ENCODE data around the gene FAM124A. TPM values are rescaled to one million over a fixed set of nuclear protein-coding genes. Genes with fewer than 3 reads are reported as not detected.

Gene FAM124A, protein sequence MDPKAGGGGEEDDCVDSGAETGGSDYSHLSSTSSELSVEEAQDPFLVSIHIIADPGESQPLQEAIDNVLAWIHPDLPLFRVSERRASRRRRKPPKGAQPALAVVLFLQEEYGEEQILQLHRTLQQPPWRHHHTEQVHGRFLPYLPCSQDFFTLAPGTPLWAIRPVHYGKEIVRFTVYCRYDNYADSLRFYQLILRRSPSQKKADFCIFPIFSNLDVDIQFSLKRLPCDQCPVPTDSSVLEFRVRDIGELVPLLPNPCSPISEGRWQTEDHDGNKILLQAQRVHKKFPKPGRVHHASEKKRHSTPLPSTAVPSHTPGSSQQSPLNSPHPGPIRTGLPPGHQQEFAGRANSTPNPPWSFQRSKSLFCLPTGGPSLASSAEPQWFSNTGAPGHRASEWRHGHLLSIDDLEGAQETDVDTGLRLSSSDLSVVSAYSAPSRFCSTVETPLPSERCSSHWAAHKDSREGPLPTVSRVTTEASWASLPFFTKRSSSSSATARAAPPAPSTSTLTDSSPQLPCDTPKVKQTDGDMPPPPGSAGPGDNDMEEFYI
- 3.5 TPM for total RNA-seq
- 7.7 TPM for polyA plus RNA-seq (ENCODE audit: insufficient read depth, low read depth, low replicate concordance)
- long read RNA-seq, donor 1, partial matches to known transcripts = 0 of 1 reads
- long read RNA-seq, donor 1, other reads (novel, unspliced or antisense) = 0 of 1 reads
- long read RNA-seq, donor 2, full-length matches to known transcripts = 3 of 3 reads
- long read RNA-seq, donor 2, partial matches to known transcripts = 0 of 3 reads
- long read RNA-seq, donor 2, other reads (novel, unspliced or antisense) = 0 of 3 reads
- long read RNA-seq, donor 3, partial matches to known transcripts = 0 of 1 reads
- long read RNA-seq, donor 3, other reads (novel, unspliced or antisense) = 0 of 1 reads
- long read RNA-seq, donor 4, full-length matches to known transcripts = 2 of 2 reads
- long read RNA-seq, donor 4, partial matches to known transcripts = 0 of 2 reads
- long read RNA-seq, donor 4, other reads (novel, unspliced or antisense) = 0 of 2 reads
- long read RNA-seq, donor 5 = 0 reads
- long read RNA-seq, donor 6, partial matches to known transcripts = 0 of 1 reads
- long read RNA-seq, donor 6, other reads (novel, unspliced or antisense) = 0 of 1 reads
- long read RNA-seq, donor 7, partial matches to known transcripts = 1 of 4 reads
- long read RNA-seq, donor 7, other reads (novel, unspliced or antisense) = 2 of 4 reads
- long read RNA-seq, donor 8, full-length matches to known transcripts = 1 of 1 reads
- long read RNA-seq, donor 8, partial matches to known transcripts = 0 of 1 reads
- long read RNA-seq, donor 8, other reads (novel, unspliced or antisense) = 0 of 1 reads
- long read RNA-seq, donor 9 = 0 reads
- long read RNA-seq, donor 10, full-length matches to known transcripts = 5 of 5 reads
- long read RNA-seq, donor 10, partial matches to known transcripts = 0 of 5 reads
- long read RNA-seq, donor 10, other reads (novel, unspliced or antisense) = 0 of 5 reads

DNA sequence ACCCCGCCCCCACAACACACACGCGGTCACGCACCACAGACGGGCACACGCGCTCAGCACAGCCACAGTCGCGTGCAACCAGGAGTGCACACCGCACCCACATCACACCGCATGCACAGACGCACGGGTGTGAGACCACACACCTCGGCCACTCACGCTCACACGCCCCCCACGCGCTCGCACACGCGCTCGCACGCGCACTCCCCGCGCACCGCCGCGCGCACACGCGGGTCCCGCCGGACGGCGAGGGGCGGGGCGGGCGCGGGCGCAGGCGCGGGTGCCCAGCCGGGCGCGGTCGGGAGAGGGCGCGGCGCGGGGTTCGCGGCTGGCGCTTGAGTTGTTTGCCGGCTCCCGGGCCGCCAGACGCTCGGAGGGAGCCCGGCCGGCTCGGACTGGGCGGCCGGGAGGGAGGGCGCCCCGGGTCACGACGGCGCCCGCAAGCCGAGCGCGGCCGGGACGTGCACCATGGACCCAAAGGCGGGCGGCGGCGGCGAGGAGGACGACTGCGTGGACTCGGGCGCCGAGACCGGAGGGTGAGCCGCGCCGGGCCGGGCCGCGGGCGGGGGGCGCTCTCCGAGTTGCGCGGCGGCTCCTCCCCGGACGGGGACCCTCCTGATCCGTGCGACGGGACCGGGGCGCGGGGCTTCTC is at the start of gene FAM124A:
TSS of gene FAM124A (plus strand) at position 362 of the 649 bp plus-strand sequence. CDS start at position 466, 104 bp downstream.
- FAIRE-seq (no peak), DNase-seq (peak; percentile 65 to 79 (median 74))
- H3K9me3 ChIP-seq (ENCODE audit: control insufficient read depth in 2 of 3, insufficient read depth in 1 of 3, low read length in 3 of 3) = no peaks in the 10 kb centered on the region
- TF ChIP-seq, protein P1, sequence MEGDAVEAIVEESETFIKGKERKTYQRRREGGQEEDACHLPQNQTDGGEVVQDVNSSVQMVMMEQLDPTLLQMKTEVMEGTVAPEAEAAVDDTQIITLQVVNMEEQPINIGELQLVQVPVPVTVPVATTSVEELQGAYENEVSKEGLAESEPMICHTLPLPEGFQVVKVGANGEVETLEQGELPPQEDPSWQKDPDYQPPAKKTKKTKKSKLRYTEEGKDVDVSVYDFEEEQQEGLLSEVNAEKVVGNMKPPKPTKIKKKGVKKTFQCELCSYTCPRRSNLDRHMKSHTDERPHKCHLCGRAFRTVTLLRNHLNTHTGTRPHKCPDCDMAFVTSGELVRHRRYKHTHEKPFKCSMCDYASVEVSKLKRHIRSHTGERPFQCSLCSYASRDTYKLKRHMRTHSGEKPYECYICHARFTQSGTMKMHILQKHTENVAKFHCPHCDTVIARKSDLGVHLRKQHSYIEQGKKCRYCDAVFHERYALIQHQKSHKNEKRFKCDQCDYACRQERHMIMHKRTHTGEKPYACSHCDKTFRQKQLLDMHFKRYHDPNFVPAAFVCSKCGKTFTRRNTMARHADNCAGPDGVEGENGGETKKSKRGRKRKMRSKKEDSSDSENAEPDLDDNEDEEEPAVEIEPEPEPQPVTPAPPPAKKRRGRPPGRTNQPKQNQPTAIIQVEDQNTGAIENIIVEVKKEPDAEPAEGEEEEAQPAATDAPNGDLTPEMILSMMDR (IDR thresholded peaks at IDR 0.05; ENCODE audit: borderline replicate concordance, extremely low read depth, insufficient read depth) = no peak
- no peaks in the 10 kb centered on the region for H3K36me3 ChIP-seq (ENCODE audit: control insufficient read depth in 2 of 3, insufficient read depth in 3 of 3, low read length in 3 of 3)
- peaks cover 2% of the 10 kb centered on the region for H3K27me3 ChIP-seq (ENCODE audit: control insufficient read depth, insufficient read depth, low read length)
- peaks cover 0 to 4% (median 3%) of the 10 kb centered on the region in 3 donors for H3K4me1 ChIP-seq (ENCODE audit: control insufficient read depth in 2 of 3, insufficient read depth in 2 of 3, low read depth in 1 of 3, low read length in 3 of 3)
- H3K4me3 ChIP-seq (ENCODE audit: low read length in 3 of 3) = peak within 1 kb of the TSS; percentile 79 to 81 (median 81)
- H3K9ac ChIP-seq (ENCODE audit: low read length in 3 of 3) = peak within 1 kb of the TSS; percentile 53 to 71 (median 64)
- peak within 1 kb of the TSS in 1 of 2 donors; percentile 7 for H3K27ac ChIP-seq (ENCODE audit: low read depth in 2 of 2, low read length in 2 of 2)
- intact Hi-C loops (cut with DNase I) = no loop called here

DNA sequence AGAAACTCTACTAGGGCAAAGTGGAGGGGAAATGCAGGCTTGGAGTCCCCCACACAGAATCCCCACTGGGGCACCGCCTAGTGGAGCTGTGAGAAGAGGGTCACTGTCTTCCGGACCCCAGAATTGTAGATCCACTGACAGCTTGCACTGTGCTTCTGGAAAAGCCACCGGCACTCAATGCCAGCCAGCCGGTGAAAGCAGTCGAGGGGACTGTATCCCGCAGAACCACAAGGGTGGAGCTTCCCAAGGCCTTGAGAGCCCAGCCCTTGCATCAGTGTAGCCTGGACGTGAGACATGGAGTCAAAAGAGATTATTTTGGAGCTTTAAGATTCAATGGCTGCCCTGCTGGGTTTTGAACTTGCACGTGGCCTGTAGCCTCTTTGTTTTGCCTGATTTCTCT is 47.2 kb upstream of the FAM124A start:
- Histone ChIP-seq H3K9ac (ENCODE audit: low read length in 3 of 3) (no peak overlapping the region), H3K36me3 (ENCODE audit: control insufficient read depth in 2 of 3, insufficient read depth in 3 of 3, low read length in 3 of 3) (no peaks in the 10 kb centered on the region), H3K4me3 (ENCODE audit: low read length in 3 of 3) (no peak overlapping the region), H3K27me3 (ENCODE audit: control insufficient read depth, insufficient read depth, low read length) (no peaks in the 10 kb centered on the region), H3K4me1 (ENCODE audit: control insufficient read depth in 2 of 3, insufficient read depth in 2 of 3, low read depth in 1 of 3, low read length in 3 of 3) (no peaks in the 10 kb centered on the region), H3K9me3 (ENCODE audit: control insufficient read depth in 2 of 3, insufficient read depth in 1 of 3, low read length in 3 of 3) (no peaks in the 10 kb centered on the region), H3K27ac (ENCODE audit: low read depth in 2 of 2, low read length in 2 of 2) (peak overlapping the region in 1 of 2 donors; percentile 29)
- DNase-seq (no peak), FAIRE-seq (no peak)
- intact Hi-C loops (cut with DNase I) = no loop called here
- TF ChIP-seq, protein P1 (IDR thresholded peaks at IDR 0.05; ENCODE audit: borderline replicate concordance, extremely low read depth, insufficient read depth) = no peak

DNA sequence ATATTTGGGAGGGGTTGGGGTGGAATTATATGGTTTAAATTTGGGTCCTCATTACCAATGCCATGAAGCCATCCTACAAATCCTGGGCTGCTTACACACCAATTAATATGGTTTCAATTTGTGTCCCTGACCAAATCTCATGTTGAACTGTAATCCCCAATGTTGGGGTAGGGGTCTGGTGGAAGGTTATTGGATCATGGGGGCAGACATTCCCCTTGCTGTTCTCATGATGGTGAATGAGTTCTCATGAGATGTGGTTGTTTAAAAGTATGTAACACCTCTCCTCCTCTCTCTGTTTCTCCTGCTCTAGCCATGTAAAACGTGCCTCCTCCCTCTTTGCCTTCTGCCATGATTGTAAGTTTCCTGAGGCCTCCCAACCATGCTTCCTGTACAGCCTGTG is 46.6 kb upstream of the FAM124A start:
- Histone ChIP-seq H3K27me3 (ENCODE audit: control insufficient read depth, insufficient read depth, low read length) (no peaks in the 10 kb centered on the region), H3K9ac (ENCODE audit: low read length in 3 of 3) (no peak overlapping the region), H3K36me3 (ENCODE audit: control insufficient read depth in 2 of 3, insufficient read depth in 3 of 3, low read length in 3 of 3) (no peaks in the 10 kb centered on the region), H3K27ac (ENCODE audit: low read depth in 2 of 2, low read length in 2 of 2) (no peak overlapping the region), H3K4me1 (ENCODE audit: control insufficient read depth in 2 of 3, insufficient read depth in 2 of 3, low read depth in 1 of 3, low read length in 3 of 3) (no peaks in the 10 kb centered on the region), H3K4me3 (ENCODE audit: low read length in 3 of 3) (no peak overlapping the region), H3K9me3 (ENCODE audit: control insufficient read depth in 2 of 3, insufficient read depth in 1 of 3, low read length in 3 of 3) (no peaks in the 10 kb centered on the region)
- no peak for FAIRE-seq
- TF ChIP-seq, protein P1 (IDR thresholded peaks at IDR 0.05; ENCODE audit: borderline replicate concordance, extremely low read depth, insufficient read depth) = no peak
- DNase-seq = no peak
- intact Hi-C loops (cut with DNase I) = no loop called here

All from kidney (tissue), 22 donors.